PC-3 (cell line): ENCODE data around the gene MAFF. TPM values are rescaled to one million over a fixed set of nuclear protein-coding genes. Genes with fewer than 3 reads are reported as not detected.

Experiments
- ATAC-seq: fragments of 200-7000 bp; cut with Tn5 transposase; 2 replicates; pipeline ENCODE4 v1.9.1; 2020; ENCODE audit warnings: mild to moderate bottlenecking, moderate library complexity
- BruUV-seq: library from RNA; stranded (reverse); fragments of 400-500 nt; replicated peaks from 2 replicates; lab custom pipeline; 2021; lab: Mats Ljungman, UMichigan
- CTCF ChIA-PET: fragments of 300-600 bp; sonication (Branson Sonifier 250); formaldehyde crosslinking; loops from one replicate; lab custom pipeline; 2022; ENCODE audit warnings: antibody characterized with exemption; lab: Charles Lee
- POLR2A ChIA-PET: fragments of 300-600 bp; sonication (Branson Sonifier 250); formaldehyde crosslinking; loops from one replicate; lab custom pipeline; 2022; ENCODE audit warnings: antibody characterized with exemption; ENCODE audit not compliant: unreplicated experiment; lab: Charles Lee
- DNase-seq: peaks from one replicate; pipeline ENCODE4 v3.0.0-alpha.2; 2015
- H2AFZ ChIP-seq: fragments of 300-600 bp; sonication (generic); 2 replicates; pipeline ENCODE4 v1.6.0; 2016; ENCODE audit warnings: antibody characterized with exemption, low read length
- H3F3A ChIP-seq: fragments of 300-600 bp; sonication (generic); one replicate; pipeline ENCODE4 v1.6.0; 2017; ENCODE audit warnings: antibody characterized with exemption, low read length, control low read depth, mild to moderate bottlenecking; ENCODE audit not compliant: unreplicated experiment
- H3K27ac ChIP-seq: fragments of 300-600 bp; sonication (generic); 2 replicates; pipeline ENCODE4 v1.5.1; 2016; ENCODE audit warnings: mild to moderate bottlenecking, low read length
- H3K27me3 ChIP-seq: fragments of 300-600 bp; sonication (generic); 2 replicates; pipeline ENCODE4 v1.6.1; 2016; ENCODE audit warnings: low read length, mixed read lengths
- H3K36me3 ChIP-seq: fragments of 300-600 bp; sonication (generic); 2 replicates; pipeline ENCODE4 v1.6.1; 2016; ENCODE audit warnings: low read depth, mixed run types, low read length, mixed read lengths
- H3K4me1 ChIP-seq: fragments of 300-600 bp; sonication (generic); 2 replicates; pipeline ENCODE4 v1.5.1; 2016; ENCODE audit warnings: low read length; ENCODE audit not compliant: insufficient read depth
- H3K4me2 ChIP-seq: fragments of 300-600 bp; sonication (generic); 2 replicates; pipeline ENCODE4 v1.6.0; 2016; ENCODE audit warnings: low read length
- H3K4me3 ChIP-seq: fragments of 300-600 bp; sonication (generic); 2 replicates; pipeline ENCODE4 v1.5.1; 2016; ENCODE audit warnings: mild to moderate bottlenecking, low read length, mixed read lengths
- H3K79me2 ChIP-seq: fragments of 300-600 bp; sonication (generic); 2 replicates; pipeline ENCODE4 v1.6.1; 2017; ENCODE audit warnings: low read length, mixed read lengths
- H3K9ac ChIP-seq: fragments of 300-600 bp; sonication (generic); 2 replicates; pipeline ENCODE4 v1.6.0; 2016; ENCODE audit warnings: mild to moderate bottlenecking, low read length
- H3K9me2 ChIP-seq: fragments of 300-600 bp; sonication (generic); replicated peaks from 2 replicates; pipeline ENCODE4 v1.6.1; 2016; ENCODE audit warnings: mixed run types, low read length, mixed read lengths
- H3K9me3 ChIP-seq: fragments of 300-600 bp; sonication (generic); 2 replicates; pipeline ENCODE4 v1.6.1; 2016; ENCODE audit warnings: low read length, mixed read lengths
- H4K20me1 ChIP-seq: fragments of 300-600 bp; sonication (generic); 2 replicates; pipeline ENCODE4 v1.6.1; 2016; ENCODE audit warnings: low read length, mixed read lengths
- EZH2 ChIP-seq: fragments of 300-600 bp; sonication (generic); IDR thresholded peaks from one replicate; pipeline ENCODE4 v1.6.1; 2017; ENCODE audit warnings: antibody characterized with exemption, mild to moderate bottlenecking, low read length; ENCODE audit not compliant: unreplicated experiment
- EZH2phosphoT487 ChIP-seq: fragments of 300-600 bp; sonication (generic); IDR thresholded peaks from 2 replicates; pipeline ENCODE4 v1.6.1; 2018; ENCODE audit warnings: mild to moderate bottlenecking, antibody characterized with exemption, low read length, borderline replicate concordance
- intact Hi-C: fragments of 100-400 bp; cut with micrococcal nuclease; formaldehyde crosslinking; loops from 2 replicates; pipeline ENCODE4 v1.9.0; 2023
- total RNA-seq: library from RNA; depleted of rRNA; stranded (reverse); fragments of >200 nt; gene quantifications from 2 replicates; pipeline ENCODE4 v1.2.3, GENCODE V29; 2014
- TF ChIP-seq, protein P1 (sequence below): fragments of 300-600 bp; sonication (generic); conservative IDR thresholded peaks from 2 replicates; pipeline ENCODE4 v1.5.1; 2017; ENCODE audit warnings: antibody characterized with exemption, low read depth, mild to moderate bottlenecking, low read length

MAFF gene
- total RNA-seq, 1 experiment from 2014 or later: 72.6 TPM

DNA sequence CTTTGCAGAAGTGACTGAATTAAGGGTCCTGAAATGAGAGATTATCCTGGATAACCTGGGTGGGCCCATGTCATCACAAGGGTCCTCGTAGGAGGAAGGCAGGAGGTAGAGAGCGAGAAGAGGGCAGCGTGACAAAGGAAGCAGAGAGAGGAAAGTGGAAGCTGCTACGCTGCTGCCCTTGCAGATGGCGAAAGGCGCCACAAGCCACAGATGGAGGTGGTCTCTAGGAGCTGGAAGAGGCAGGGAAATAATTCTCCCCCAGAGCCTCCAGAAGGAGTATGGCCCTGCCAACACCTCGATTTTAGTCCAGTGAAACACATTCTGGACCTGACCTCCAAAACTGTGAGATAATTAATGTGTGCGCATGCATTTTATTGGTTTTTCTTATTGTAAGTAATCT is 57.6 kb downstream of the MAFF start:
- no peaks in the 10 kb centered on the region for H3K9me2 ChIP-seq
- H3K4me2 ChIP-seq: no peak overlapping the region
- no peak overlapping the region for H3K4me3 ChIP-seq
- TF ChIP-seq EZH2: no peak
- TF ChIP-seq, protein P1, sequence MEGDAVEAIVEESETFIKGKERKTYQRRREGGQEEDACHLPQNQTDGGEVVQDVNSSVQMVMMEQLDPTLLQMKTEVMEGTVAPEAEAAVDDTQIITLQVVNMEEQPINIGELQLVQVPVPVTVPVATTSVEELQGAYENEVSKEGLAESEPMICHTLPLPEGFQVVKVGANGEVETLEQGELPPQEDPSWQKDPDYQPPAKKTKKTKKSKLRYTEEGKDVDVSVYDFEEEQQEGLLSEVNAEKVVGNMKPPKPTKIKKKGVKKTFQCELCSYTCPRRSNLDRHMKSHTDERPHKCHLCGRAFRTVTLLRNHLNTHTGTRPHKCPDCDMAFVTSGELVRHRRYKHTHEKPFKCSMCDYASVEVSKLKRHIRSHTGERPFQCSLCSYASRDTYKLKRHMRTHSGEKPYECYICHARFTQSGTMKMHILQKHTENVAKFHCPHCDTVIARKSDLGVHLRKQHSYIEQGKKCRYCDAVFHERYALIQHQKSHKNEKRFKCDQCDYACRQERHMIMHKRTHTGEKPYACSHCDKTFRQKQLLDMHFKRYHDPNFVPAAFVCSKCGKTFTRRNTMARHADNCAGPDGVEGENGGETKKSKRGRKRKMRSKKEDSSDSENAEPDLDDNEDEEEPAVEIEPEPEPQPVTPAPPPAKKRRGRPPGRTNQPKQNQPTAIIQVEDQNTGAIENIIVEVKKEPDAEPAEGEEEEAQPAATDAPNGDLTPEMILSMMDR: no peak
- no peak for TF ChIP-seq EZH2phosphoT487
- ATAC-seq (no peak), DNase-seq (no peak)
- no peaks in the 10 kb centered on the region for H3F3A ChIP-seq
- intact Hi-C loops: no loop called here
- CTCF ChIA-PET: no interaction called here
- H3K9me3 ChIP-seq: no peaks in the 10 kb centered on the region
- H3K4me1 ChIP-seq: peaks cover 15% of the 10 kb centered on the region; the same call in 1 of the 2 replicates
- H3K36me3 ChIP-seq: peaks cover 3% of the 10 kb centered on the region; the same call in 1 of the 2 replicates
- peaks cover 89% of the 10 kb centered on the region for H3K79me2 ChIP-seq
- no peak overlapping the region for H2AFZ ChIP-seq
- no peak overlapping the region for H3K27ac ChIP-seq
- no peaks in the 10 kb centered on the region for H4K20me1 ChIP-seq
- POLR2A ChIA-PET: no interaction called here
- no peaks in the 10 kb centered on the region for H3K27me3 ChIP-seq
- H3K9ac ChIP-seq: no peak overlapping the region
- BruUV-seq: no TSS peak

DNA sequence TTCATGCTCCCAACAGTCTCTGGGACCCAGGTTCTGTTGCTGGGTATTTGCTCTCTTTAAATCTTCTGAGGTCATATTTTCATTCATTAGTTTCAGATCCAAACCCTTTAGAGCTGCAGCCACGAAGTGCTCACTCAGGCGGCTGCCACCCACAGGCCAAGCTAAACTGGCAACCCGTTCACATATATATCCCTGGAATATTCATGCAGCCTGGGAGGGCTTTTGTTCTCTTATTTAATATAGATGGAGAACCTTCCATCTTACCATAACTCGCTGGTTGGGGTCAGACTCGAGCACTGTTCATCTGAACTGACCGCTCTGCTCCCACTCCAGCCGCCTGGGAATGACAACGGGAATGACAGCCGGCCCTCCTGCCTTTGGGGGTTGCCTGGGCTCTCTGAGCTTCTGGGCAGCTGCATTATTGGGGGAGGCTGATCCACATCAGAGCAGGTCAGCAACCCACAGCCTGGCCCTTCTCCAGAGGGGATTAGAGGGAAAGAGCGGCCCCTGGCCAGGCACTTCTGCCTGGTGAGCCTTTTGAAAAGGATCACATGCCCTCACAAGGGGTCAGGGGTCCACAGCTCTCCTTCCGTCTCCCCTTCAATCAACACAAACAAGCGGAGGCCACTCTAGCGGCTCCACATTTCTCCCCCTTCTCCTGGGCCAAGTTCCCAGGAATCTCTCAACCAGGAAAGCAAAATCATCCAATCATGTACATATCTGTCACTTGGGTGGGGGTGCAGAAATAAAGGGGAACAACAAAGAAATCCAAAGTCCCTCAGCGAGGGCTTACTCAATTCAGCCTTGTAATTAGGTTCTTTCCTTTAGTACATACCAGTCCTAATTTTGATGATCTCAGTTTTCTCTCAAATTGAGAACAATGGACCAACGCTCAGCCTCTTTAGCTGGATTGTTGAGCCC is 59.2 kb downstream of the MAFF start:
- ATAC-seq: no peak
- Histone ChIP-seq H2AFZ (no peak overlapping the region), H3K4me3 (no peak overlapping the region), H3K9me3 (no peaks in the 10 kb centered on the region), H4K20me1 (no peaks in the 10 kb centered on the region), H3K36me3 (peaks cover 3% of the 10 kb centered on the region; the same call in 1 of the 2 replicates), H3K4me2 (no peak overlapping the region), H3K27me3 (no peaks in the 10 kb centered on the region), H3K4me1 (peaks cover 15% of the 10 kb centered on the region; the same call in 1 of the 2 replicates), H3K9me2 (no peaks in the 10 kb centered on the region), H3K27ac (no peak overlapping the region), H3F3A (no peaks in the 10 kb centered on the region), H3K79me2 (peaks cover 97% of the 10 kb centered on the region), H3K9ac (no peak overlapping the region)
- intact Hi-C loops: no loop called here
- no peak for DNase-seq
- ChIA-PET POLR2A (interaction anchor here (0.6 kb wide), 1 partner anchor 20 kb away, joined by 3 read pairs; no protein-coding TSS in a partner anchor), CTCF (no interaction called here)
- no TSS peak for BruUV-seq
- TF ChIP-seq EZH2: no peak
- TF ChIP-seq, protein P1: no peak
- TF ChIP-seq EZH2phosphoT487: no peak
